ENCODE measurements around the gene MIDN. TPM values are rescaled to one million over a fixed set of nuclear protein-coding genes. Genes with fewer than 3 reads are reported as not detected.

Gene MIDN
- total RNA-seq, 2 donors from 2014 or later, result 85.9 to 88.3 TPM

DNA sequence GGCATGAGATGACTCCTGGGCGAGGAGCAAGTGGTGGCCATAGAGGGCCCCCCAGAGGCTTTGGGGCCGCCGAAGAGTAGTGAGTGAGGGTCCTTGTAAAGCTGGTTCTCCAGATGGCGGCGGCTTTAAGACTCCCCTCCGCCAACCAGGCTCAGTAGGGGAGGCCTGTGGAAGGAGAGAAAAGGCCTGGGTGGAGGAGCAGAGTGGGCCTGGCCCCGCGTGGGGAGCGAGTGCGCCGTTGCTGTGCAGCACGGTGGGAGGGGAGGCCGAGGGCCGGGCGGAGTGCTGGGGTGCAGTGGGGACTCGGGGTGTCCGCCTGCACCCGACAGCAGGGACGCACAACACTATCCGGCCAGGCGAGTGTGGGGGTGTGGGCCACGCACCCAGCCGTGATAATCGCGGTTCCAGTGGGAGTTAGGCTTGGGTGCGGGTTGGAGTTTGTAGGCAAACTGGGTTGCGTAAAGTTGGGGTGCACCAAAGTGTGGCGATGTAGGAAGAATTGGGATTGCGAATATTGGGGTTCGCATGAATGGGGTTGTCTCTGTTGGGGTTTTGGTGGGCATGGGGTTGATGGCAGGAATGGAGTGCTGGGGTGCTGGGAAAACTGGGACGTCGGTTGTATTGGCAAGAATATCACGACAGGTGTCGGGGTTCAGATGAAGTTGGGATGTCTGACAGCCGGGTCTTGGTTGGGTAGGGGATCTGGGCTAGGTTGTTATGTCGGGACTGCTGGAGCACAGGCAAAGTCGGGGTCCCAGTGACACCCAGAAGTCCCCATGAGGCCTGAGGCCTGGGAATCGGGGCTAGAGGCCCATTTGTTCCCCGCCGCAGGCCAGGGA, 20.1 kb downstream of the MIDN start:
- Mint-ChIP-seq H3K27ac (peak overlapping the region; percentile 88 to 94), H3K36me3 (peaks cover 22% of the 10 kb centered on the region), H3K4me3 (peak overlapping the region; percentile 71), H3K4me1 (ENCODE audit: low read depth in 2 of 2) (peaks cover 51 to 59% of the 10 kb centered on the region in 2 donors), H3K27me3 (no peaks in the 10 kb centered on the region), H3K9me3 (no peaks in the 10 kb centered on the region)
- DNase-seq (ENCODE audit: low spot score) (no peak), ATAC-seq (no peak)

DNA sequence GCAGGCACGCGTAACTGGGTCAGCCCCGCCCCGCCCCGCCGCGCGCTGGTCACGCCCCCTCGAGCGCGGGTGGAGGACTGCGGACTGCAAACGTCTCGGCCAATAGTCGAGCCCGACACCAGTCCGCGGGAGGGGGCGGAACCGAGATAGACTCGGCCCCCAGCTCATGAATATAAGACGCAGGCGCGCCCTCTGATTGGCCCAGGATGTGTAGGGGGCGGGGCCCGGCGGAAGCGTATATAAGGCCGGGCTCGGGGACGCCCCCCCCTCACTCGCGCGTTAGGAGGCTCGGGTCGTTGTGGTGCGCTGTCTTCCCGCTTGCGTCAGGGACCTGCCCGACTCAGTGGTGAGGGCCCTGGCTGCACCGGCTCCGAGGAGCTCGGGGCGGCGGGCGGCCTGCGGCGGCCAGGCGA, 20.7 kb downstream of the MIDN start, which contains the start of gene CIRBP:
Gene CIRBP (plus strand): TSS at position 268 of the 413 bp plus-strand sequence. CDS start 1,602 bp downstream, outside the sequence.
- Mint-ChIP-seq H3K36me3 (peaks cover 22% of the 10 kb centered on the region), H3K4me3 (peak within 1 kb of the TSS; percentile 98), H3K4me1 (ENCODE audit: low read depth in 2 of 2) (peaks cover 57 to 65% of the 10 kb centered on the region in 2 donors)

DNA sequence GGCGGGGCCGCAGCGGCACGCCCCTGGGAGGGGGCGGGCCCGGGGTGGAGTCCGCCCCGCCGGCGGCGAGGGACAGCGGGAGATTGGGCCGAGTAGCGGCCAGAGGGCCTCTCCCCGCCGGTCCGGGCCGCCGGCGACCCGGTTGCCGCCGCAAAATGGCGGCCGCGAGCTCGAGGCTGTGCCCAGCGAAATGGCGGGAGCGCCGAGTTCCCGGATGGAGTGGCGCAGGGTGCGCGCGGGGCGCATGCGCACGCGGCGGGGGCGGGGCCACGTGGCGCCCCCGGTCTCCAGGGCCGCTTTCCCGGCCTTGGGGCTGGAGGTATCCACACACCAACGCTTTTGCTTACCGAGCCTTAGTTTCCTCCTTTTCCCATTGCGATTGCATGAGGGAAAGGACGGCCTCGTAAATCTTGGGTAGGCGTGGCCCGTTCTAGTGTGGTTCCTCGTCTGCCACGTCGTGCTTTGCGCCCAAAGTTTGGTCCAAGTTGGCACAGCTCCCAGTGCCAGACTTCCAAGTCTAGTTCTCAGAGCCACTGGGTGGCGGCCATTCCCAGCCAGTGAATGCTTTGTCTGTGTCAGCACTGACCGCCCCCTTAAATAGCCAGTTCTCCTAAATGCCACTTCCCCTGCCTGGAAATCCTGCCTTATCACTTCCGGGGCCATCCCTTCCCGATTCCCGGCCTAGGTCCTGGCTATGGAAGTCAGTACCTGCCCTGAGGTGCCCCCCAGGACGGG, 21.3 kb downstream of the MIDN start:
- peaks cover 55 to 66% of the 10 kb centered on the region in 2 donors for H3K4me1 Mint-ChIP-seq (ENCODE audit: low read depth in 2 of 2)
- no peaks in the 10 kb centered on the region for H3K27me3 Mint-ChIP-seq
- peak overlapping the region; percentile 94 to 96 for H3K27ac Mint-ChIP-seq
- ATAC-seq (peak; percentile 55 to 66), DNase-seq (ENCODE audit: low spot score) (peak; percentile 90)
- peaks cover 22% of the 10 kb centered on the region for H3K36me3 Mint-ChIP-seq
- H3K4me3 Mint-ChIP-seq, result peak overlapping the region; percentile 98
- H3K9me3 Mint-ChIP-seq, result no peaks in the 10 kb centered on the region

More for the DNA sequence above, 20.7 kb downstream of the MIDN start, which contains the start of gene CIRBP:
- Mint-ChIP-seq H3K27ac (peak within 1 kb of the TSS; percentile 94 to 96), H3K27me3 (no peaks in the 10 kb centered on the region), H3K9me3 (no peaks in the 10 kb centered on the region)
- ATAC-seq (peak; percentile 89 to 92), DNase-seq (ENCODE audit: low spot score) (peak; percentile 100)

DNA sequence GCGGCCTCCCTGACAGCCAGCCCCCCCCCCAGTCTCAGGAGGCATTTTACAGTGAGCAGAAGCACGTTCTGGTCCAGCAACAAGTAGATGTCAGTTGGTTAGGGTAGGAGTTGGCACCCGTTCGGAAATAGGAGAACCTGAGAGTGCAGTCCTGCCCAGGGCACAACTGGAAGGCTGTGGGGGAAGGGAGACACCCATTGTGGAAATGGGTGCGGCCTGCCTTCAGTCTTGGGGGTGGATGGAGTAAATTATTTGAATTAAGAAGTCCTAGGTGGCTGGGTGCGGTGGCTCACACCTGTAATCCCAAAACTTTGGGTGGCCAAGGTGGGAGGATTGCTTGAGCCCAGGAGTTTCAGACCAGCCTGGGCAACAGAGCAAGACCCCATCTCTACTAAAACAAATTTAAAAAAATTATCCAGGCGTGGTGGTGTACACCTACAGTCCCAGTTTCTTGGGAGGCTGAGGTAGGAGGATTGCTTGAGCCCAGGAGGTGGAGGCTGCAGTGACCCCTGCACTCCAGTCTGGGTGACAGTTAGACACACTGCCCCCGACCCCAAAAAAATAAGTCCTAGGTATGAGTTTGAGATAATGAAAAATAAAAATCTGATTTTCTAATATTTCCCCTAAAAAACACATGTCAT, 21.9 kb downstream of the MIDN start:
- ATAC-seq (no peak), DNase-seq (ENCODE audit: low spot score) (no peak)
- no peaks in the 10 kb centered on the region for H3K27me3 Mint-ChIP-seq
- H3K4me3 Mint-ChIP-seq, result peak overlapping the region; percentile 98
- H3K36me3 Mint-ChIP-seq, result peaks cover 22% of the 10 kb centered on the region
- H3K4me1 Mint-ChIP-seq (ENCODE audit: low read depth in 2 of 2), result peaks cover 51 to 62% of the 10 kb centered on the region in 2 donors
- peak overlapping the region; percentile 94 to 96 for H3K27ac Mint-ChIP-seq
- no peaks in the 10 kb centered on the region for H3K9me3 Mint-ChIP-seq

DNA sequence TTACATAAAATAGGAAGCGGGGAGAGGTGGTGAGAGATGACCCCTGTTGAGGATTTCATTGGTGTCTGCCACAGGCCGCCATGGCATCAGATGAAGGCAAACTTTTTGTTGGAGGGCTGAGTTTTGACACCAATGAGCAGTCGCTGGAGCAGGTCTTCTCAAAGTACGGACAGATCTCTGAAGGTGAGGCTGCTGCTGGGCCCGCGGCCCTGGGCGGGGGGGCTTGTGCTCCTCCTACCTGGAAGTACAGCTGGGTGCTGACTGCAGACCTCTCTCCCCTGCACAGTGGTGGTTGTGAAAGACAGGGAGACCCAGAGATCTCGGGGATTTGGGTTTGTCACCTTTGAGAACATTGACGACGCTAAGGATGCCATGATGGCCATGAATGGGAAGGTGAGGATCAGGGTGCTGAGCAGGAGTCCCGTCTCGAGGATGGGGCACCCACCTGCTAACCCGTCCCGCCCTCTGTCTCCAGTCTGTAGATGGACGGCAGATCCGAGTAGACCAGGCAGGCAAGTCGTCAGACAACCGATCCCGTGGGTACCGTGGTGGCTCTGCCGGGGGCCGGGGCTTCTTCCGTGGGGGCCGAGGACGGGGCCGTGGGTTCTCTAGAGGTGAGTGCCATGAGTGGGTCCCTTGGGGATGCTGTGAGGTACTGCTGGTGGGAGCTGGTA, 22.6 kb downstream of the MIDN start:
- H3K27ac Mint-ChIP-seq, result peak overlapping the region; percentile 94 to 96
- H3K4me1 Mint-ChIP-seq (ENCODE audit: low read depth in 2 of 2), result peaks cover 50 to 60% of the 10 kb centered on the region in 2 donors
- H3K9me3 Mint-ChIP-seq, result no peaks in the 10 kb centered on the region
- peak overlapping the region; percentile 98 for H3K4me3 Mint-ChIP-seq
- DNase-seq (ENCODE audit: low spot score) (no peak), ATAC-seq (no peak)
- H3K36me3 Mint-ChIP-seq, result peaks cover 22% of the 10 kb centered on the region
- H3K27me3 Mint-ChIP-seq, result no peaks in the 10 kb centered on the region

DNA sequence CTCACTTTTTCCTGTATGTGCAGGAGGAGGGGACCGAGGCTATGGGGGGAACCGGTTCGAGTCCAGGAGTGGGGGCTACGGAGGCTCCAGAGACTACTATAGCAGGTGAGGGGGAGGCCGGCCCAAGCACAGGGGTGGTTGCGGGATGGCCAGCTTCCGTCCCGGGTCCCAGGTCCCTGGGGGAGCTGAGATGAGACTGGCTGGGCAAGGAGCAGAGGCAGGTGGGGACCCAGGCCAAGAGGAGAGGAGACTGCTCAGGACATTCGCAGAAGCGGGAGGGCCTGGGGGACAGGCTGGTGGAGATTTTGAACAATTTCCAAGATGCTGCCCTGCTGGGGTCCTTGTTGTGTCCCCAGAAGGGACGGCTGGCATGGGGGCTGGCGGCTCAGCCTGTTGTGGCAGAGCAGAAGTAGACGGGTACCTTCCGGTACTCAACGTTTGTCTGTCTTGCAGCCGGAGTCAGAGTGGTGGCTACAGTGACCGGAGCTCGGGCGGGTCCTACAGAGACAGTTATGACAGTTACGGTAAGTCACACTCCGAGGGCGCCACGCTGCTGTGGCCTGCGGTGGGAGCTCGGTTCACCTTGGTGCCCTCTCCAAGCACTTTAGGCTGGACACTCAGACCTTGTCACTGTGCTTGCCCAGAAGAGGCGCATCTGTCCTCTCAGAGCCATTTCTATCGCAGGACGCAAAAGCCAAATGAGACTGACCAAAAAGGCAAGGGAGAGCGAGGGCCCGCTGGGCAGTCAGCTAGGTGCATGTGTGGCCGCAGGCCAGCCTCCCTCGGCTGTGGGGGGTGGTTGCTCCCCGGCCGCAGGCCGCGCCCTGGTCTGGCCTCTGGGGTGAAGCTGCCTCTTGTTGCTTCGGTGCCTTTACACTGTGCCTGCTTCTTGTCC, 23.4 kb downstream of the MIDN start:
- no peaks in the 10 kb centered on the region for H3K27me3 Mint-ChIP-seq
- peak overlapping the region; percentile 94 to 96 for H3K27ac Mint-ChIP-seq
- H3K36me3 Mint-ChIP-seq, result peaks cover 22% of the 10 kb centered on the region
- peaks cover 54 to 64% of the 10 kb centered on the region in 2 donors for H3K4me1 Mint-ChIP-seq (ENCODE audit: low read depth in 2 of 2)
- DNase-seq (ENCODE audit: low spot score), result no peak
- peak overlapping the region; percentile 98 for H3K4me3 Mint-ChIP-seq
- ATAC-seq, result no peak
- H3K9me3 Mint-ChIP-seq, result no peaks in the 10 kb centered on the region

DNA sequence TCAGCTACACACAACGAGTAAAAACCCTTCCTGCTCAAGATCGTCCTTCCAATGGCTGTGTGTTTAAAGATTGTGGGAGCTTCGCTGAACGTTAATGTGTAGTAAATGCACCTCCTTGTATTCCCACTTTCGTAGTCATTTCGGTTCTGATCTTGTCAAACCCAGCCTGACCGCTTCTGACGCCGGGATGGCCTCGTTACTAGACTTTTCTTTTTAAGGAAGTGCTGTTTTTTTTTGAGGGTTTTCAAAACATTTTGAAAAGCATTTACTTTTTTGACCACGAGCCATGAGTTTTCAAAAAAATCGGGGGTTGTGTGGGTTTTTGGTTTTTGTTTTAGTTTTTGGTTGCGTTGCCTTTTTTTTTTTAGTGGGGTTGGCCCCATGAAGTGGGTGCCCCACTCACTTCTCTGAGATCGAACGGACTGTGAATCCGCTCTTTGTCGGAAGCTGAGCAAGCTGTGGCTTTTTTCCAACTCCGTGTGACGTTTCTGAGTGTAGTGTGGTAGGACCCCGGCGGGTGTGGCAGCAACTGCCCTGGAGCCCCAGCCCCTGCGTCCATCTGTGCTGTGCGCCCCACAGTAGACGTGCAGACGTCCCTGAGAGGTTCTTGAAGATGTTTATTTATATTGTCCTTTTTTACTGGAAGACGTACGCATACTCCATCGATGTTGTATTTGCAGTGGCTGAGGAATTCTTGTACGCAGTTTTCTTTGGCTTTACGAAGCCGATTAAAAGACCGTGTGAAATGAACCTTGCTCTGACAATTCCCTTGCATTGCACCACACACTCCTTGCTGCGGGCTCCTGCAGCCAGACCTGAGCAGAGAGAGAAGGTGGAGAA, 24.3 kb downstream of the MIDN start:
- Mint-ChIP-seq H3K27me3 (no peaks in the 10 kb centered on the region), H3K9me3 (no peaks in the 10 kb centered on the region), H3K27ac (peak overlapping the region; percentile 94 to 96), H3K36me3 (peaks cover 22% of the 10 kb centered on the region), H3K4me3 (peak overlapping the region; percentile 98), H3K4me1 (ENCODE audit: low read depth in 2 of 2) (peaks cover 50 to 60% of the 10 kb centered on the region in 2 donors)
- ATAC-seq (no peak), DNase-seq (ENCODE audit: low spot score) (no peak)

DNA sequence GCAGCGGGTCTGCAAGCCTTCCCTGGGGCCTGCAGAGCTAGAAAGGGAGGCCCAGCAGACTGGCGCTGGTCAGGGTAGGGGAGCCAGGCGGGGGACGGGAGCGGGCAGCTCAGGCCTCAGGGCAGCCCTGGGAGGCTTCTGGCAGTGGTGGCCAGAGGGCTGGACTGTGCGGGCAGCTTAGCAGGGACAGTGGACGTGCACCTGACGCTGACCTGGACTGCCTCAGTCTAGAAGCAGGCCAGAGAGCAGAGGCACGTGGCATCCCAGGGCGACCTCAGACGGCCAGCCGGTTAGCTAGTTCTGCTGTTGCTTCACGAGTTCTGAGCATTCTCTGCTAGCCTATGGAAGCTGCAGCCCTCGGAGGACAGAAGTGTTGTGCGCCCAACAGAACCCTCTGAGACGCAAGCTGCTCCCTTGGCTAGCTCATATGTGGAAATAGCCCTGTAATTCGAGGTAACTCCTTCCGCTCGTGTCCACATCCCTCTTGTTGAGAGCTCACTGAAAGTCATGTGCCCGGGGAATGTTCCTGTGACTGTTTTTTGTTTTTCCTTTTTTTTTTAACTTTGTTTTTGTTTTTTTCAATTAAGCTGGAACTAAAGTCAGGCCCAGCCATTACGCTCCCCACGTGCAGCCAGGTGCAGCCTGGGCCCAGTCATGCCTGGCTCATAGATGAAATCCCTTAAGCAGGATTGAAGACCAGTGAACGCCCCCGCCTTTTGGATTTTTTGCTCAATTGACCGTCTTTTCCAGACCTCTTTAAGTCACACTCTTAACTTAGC, 25.1 kb downstream of the MIDN start:
- Mint-ChIP-seq H3K4me1 (ENCODE audit: low read depth in 2 of 2) (peaks cover 46 to 51% of the 10 kb centered on the region in 2 donors), H3K36me3 (peaks cover 22% of the 10 kb centered on the region), H3K4me3 (peak overlapping the region; percentile 98), H3K27me3 (no peaks in the 10 kb centered on the region), H3K9me3 (no peaks in the 10 kb centered on the region), H3K27ac (peak overlapping the region; percentile 94 to 96)
- ATAC-seq (no peak), DNase-seq (ENCODE audit: low spot score) (no peak)

DNA sequence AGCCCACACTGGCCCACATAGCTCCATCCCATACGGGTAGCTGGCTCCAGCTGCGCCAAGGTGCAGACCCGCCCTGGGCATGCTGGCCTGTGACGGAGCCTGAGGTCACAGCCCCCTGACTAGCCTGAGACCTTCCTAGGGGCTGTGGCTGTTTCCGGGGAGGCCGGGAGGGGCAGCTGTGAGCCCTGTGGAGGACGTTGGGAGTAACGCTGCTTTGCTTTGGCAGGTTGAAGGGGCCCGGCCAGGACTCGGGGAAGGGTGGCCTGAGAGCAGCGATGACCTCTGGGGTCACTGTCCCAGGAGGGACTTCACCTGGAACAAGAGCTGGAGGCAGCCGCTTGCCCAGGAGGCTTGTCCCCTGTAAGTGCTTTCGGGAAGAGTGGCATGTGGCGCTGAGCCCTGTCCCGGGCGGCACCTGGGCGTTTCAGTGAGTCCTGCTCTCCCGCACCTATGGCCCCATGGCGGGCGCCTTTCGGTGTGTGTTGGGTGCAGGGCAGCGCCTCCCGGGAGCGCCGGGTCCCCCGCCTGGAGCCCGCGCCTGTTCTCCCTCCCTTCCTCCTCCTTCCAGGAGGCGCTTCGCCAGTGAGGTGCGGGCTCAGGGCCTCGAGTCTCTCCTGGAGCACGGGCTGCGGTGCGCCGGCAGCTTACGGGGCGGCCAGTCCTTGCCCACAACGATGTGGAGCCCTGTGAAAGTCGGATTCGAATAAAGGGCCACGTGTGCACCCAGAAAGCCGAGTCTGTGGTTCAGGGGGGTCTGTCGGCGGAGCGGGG, 25.9 kb downstream of the MIDN start:
- H3K36me3 Mint-ChIP-seq, result peaks cover 22% of the 10 kb centered on the region
- peak overlapping the region; percentile 79 to 96 for H3K27ac Mint-ChIP-seq
- no peaks in the 10 kb centered on the region for H3K9me3 Mint-ChIP-seq
- no peaks in the 10 kb centered on the region for H3K27me3 Mint-ChIP-seq
- ATAC-seq (no peak), DNase-seq (ENCODE audit: low spot score) (no peak)
- H3K4me1 Mint-ChIP-seq (ENCODE audit: low read depth in 2 of 2), result peaks cover 40 to 46% of the 10 kb centered on the region in 2 donors
- H3K4me3 Mint-ChIP-seq, result peak overlapping the region; percentile 53

DNA sequence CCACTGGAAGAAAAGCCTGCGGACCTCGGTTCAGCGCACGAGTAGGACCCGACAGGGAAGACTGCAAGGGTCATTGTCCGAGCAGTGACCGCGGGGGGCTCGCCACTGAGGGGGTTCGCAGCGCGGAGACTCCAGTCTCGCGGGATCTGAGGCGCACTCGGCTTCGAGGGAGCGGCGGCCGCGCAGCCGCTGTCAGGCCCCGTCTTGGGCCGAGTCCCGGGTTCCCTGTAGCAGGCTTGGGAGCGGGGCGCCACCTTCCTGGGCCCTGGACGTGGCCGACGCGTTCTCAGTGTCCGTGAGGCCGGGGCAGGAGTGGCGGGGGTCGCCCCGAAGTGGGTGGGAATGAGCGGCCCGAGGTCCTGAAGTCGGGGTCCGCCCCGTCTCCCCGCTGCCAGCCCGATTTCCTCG, 26.5 kb downstream of the MIDN start:
- DNase-seq (ENCODE audit: low spot score), result no peak
- H3K9me3 Mint-ChIP-seq, result no peaks in the 10 kb centered on the region
- H3K4me3 Mint-ChIP-seq, result peak overlapping the region; percentile 83
- no peak for ATAC-seq
- H3K27me3 Mint-ChIP-seq, result no peaks in the 10 kb centered on the region
- peaks cover 43 to 49% of the 10 kb centered on the region in 2 donors for H3K4me1 Mint-ChIP-seq (ENCODE audit: low read depth in 2 of 2)
- H3K27ac Mint-ChIP-seq, result peak overlapping the region; percentile 79 to 86
- peaks cover 21% of the 10 kb centered on the region for H3K36me3 Mint-ChIP-seq
